ENCODE data around the gene COG5.

The COG5 gene

GRCh38 chr7:107234436-107234835 is 329.3 kb downstream of the COG5 start:
- Histone ChIP-seq H3K4me3 (ENCODE audit: low read depth in 1 of 2, low read length in 1 of 2) (no peak overlapping the region), H3K36me3 (peaks cover 3% of the 10 kb centered on the region), H3K27me3 (no peaks in the 10 kb centered on the region), H3K9me3 (no peaks in the 10 kb centered on the region), H3K27ac (no peak overlapping the region), H3K4me1 (ENCODE audit: control insufficient read depth in 1 of 2, insufficient read depth in 1 of 2, low read depth in 1 of 2, low read length in 1 of 2) (no peaks in the 10 kb centered on the region)
- TF ChIP-seq, protein P1, sequence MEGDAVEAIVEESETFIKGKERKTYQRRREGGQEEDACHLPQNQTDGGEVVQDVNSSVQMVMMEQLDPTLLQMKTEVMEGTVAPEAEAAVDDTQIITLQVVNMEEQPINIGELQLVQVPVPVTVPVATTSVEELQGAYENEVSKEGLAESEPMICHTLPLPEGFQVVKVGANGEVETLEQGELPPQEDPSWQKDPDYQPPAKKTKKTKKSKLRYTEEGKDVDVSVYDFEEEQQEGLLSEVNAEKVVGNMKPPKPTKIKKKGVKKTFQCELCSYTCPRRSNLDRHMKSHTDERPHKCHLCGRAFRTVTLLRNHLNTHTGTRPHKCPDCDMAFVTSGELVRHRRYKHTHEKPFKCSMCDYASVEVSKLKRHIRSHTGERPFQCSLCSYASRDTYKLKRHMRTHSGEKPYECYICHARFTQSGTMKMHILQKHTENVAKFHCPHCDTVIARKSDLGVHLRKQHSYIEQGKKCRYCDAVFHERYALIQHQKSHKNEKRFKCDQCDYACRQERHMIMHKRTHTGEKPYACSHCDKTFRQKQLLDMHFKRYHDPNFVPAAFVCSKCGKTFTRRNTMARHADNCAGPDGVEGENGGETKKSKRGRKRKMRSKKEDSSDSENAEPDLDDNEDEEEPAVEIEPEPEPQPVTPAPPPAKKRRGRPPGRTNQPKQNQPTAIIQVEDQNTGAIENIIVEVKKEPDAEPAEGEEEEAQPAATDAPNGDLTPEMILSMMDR (IDR thresholded peaks at IDR 0.05), result no peak

DNA sequence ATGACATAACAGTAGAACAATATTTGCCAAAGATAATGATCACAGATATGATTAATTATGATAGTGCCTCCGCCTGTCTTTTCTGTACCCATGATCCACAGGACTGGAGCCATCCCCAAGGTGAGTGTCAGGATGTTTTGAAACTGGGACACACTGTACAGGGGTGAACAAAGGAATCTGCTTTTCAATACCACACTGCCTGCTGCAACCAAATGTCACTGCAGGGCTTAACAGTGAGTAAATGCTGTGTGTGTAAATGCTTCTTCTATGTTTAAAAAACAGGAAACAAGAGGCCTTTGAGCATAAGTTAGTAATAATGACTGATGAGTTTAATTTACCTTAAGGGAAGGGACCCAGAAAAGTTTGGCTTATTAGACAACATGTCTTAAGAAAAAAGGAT is 329.7 kb downstream of the COG5 start:
- H3K27ac ChIP-seq, result no peak overlapping the region
- no peak overlapping the region for H3K4me3 ChIP-seq (ENCODE audit: low read depth in 1 of 2, low read length in 1 of 2)
- no peaks in the 10 kb centered on the region for H3K27me3 ChIP-seq
- H3K36me3 ChIP-seq, result peaks cover 7% of the 10 kb centered on the region
- no peaks in the 10 kb centered on the region for H3K4me1 ChIP-seq (ENCODE audit: control insufficient read depth in 1 of 2, insufficient read depth in 1 of 2, low read depth in 1 of 2, low read length in 1 of 2)
- no peaks in the 10 kb centered on the region for H3K9me3 ChIP-seq
- TF ChIP-seq, protein P1 (IDR thresholded peaks at IDR 0.05), result no peak

DNA sequence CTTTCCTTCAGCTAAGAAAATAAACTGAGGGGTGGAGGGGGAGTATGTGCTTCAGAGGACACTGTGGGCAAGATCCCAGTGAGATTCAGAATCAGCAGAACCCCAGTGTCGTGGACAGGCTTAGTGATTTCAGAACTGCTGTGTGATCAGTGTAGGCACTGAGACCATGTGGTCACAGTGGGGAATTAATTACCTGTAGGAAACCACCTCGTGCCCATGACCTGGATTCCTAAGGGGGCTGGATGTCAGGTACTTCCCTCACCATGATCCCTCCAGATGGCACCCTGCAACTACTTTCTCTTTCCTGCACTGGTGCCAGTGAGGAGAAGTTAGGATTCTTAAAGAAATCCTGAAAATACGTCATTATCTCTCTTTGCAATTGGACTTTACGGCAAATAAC is 330.5 kb downstream of the COG5 start:
- TF ChIP-seq, protein P1 (IDR thresholded peaks at IDR 0.05), result no peak
- H3K36me3 ChIP-seq, result peaks cover 11% of the 10 kb centered on the region
- no peaks in the 10 kb centered on the region for H3K27me3 ChIP-seq
- no peaks in the 10 kb centered on the region for H3K9me3 ChIP-seq
- H3K4me3 ChIP-seq (ENCODE audit: low read depth in 1 of 2, low read length in 1 of 2), result no peak overlapping the region
- no peaks in the 10 kb centered on the region for H3K4me1 ChIP-seq (ENCODE audit: control insufficient read depth in 1 of 2, insufficient read depth in 1 of 2, low read depth in 1 of 2, low read length in 1 of 2)
- H3K27ac ChIP-seq, result no peak overlapping the region

- Histone ChIP-seq H3K36me3 (peaks cover 14% of the 10 kb centered on the region), H3K4me3 (ENCODE audit: low read depth in 1 of 2, low read length in 1 of 2) (no peak overlapping the region), H3K9me3 (no peaks in the 10 kb centered on the region), H3K27me3 (no peaks in the 10 kb centered on the region), H3K4me1 (ENCODE audit: control insufficient read depth in 1 of 2, insufficient read depth in 1 of 2, low read depth in 1 of 2, low read length in 1 of 2) (no peaks in the 10 kb centered on the region), H3K27ac (no peak overlapping the region)
- TF ChIP-seq, protein P1 (IDR thresholded peaks at IDR 0.05), result no peak
Measured at GRCh38 chr7:107232568-107233090, 331.1 kb downstream of the COG5 start.

DNA sequence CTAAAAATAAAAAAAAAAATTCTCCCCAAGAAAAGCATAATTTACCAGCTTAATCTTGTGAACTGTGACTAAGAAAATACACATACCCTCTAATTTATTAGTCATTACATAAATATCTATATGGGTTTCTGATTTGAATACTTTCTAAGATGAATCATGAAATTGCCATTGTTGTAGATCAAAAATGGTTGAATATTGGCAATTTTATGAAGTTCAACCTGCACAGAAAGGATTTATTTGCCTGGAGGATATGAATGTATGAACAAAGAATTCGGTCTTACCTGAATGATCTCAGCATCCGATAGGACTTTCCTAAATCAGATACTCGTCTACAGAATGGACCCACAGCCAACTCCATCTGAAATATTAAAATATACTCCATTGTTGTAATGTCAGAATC is 333.4 kb downstream of the COG5 start:
- Histone ChIP-seq H3K4me3 (ENCODE audit: low read depth in 1 of 2, low read length in 1 of 2) (no peak overlapping the region), H3K27me3 (no peaks in the 10 kb centered on the region), H3K9me3 (no peaks in the 10 kb centered on the region), H3K4me1 (ENCODE audit: control insufficient read depth in 1 of 2, insufficient read depth in 1 of 2, low read depth in 1 of 2, low read length in 1 of 2) (no peaks in the 10 kb centered on the region), H3K27ac (no peak overlapping the region), H3K36me3 (peaks cover 12% of the 10 kb centered on the region)
- TF ChIP-seq, protein P1 (IDR thresholded peaks at IDR 0.05), result no peak

DNA sequence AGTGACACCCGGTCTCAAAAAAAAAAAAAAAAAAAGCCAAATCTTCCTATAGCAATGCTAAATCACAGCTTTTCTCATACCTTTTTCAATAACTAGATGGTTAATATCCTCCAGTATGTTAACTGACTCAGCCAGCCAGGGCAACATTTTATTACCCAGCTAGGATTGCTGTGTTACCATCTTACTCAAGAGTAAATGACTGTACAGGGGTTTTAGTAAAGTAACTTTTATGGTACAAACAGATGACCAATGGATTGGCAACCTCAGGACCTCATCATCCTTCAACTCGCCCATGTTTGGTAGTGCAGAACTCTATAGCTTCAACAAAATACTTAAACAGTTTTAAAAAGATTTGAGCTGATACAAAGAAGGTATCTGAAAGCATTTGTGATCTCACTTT is 335.4 kb downstream of the COG5 start:
- no peak overlapping the region for H3K27ac ChIP-seq
- TF ChIP-seq, protein P1 (IDR thresholded peaks at IDR 0.05), result no peak
- no peaks in the 10 kb centered on the region for H3K9me3 ChIP-seq
- no peaks in the 10 kb centered on the region for H3K4me1 ChIP-seq (ENCODE audit: control insufficient read depth in 1 of 2, insufficient read depth in 1 of 2, low read depth in 1 of 2, low read length in 1 of 2)
- peaks cover 12% of the 10 kb centered on the region for H3K36me3 ChIP-seq
- H3K4me3 ChIP-seq (ENCODE audit: low read depth in 1 of 2, low read length in 1 of 2), result no peak overlapping the region
- no peaks in the 10 kb centered on the region for H3K27me3 ChIP-seq

All from neutrophil (primary cell).